ENCODE measurements around the gene OR2A12. TPM values are rescaled to one million over a fixed set of nuclear protein-coding genes. Genes with fewer than 3 reads are reported as not detected.

The OR2A12 gene
- total and polyA plus RNA-seq, 2 donors (not counting 3 experiments of a cell fraction or from before 2014, with no cell fraction given): not detected

- H3K4me1 ChIP-seq (ENCODE audit: control insufficient read depth, extremely low read depth, insufficient read depth, low read length): peaks cover 7% of the 10 kb centered on the region
- H3K27ac ChIP-seq (ENCODE audit: insufficient read depth, low read depth, low read length): no peak overlapping the region
- FAIRE-seq (no peak), DNase-seq (ENCODE audit: low read depth, low spot score) (no peak)
- dilution Hi-C loops (cut with MboI; ENCODE audit: extremely low pct_ligation_motif_present, low sequenced_read_pairs): no loop called here
- H3K4me2 ChIP-seq (ENCODE audit: insufficient read depth, low read length): no peak overlapping the region
- H3K79me2 ChIP-seq (ENCODE audit: control insufficient read depth, insufficient read depth, low read length): no peaks in the 10 kb centered on the region
- CTCF ChIA-PET: interaction anchor here (0.9 to 2.3 kb wide), 3 partner anchors 17 to 300 kb away, joined by 3 to 5 read pairs (median 4); no protein-coding TSS in a partner anchor
- no peak overlapping the region for H3K9ac ChIP-seq (replicated peaks; ENCODE audit: extremely low read depth, insufficient read depth, low read length)
- POLR2A ChIA-PET: no interaction called here
- intact Hi-C loops (cut with micrococcal nuclease): no loop called here
- TF ChIP-seq MYC (IDR thresholded peaks at IDR 0.05; ENCODE audit: low read depth, low read length) (no peak), CTCF (IDR thresholded peaks at IDR 0.05; ENCODE audit: extremely low read depth in 1 of 2, insufficient read depth in 1 of 2, low read depth in 1 of 2, low read length in 2 of 2) (no peak), MAX (IDR thresholded peaks at IDR 0.05; ENCODE audit: insufficient read depth, insufficient read length) (no peak), POLR2AphosphoS5 (IDR thresholded peaks at IDR 0.05; ENCODE audit: insufficient read depth, low read depth, low read length) (no peak), EZH2 (IDR thresholded peaks at IDR 0.05; ENCODE audit: borderline replicate concordance, low read depth, low read length, severe bottlenecking) (no peak), GATA2 (IDR thresholded peaks at IDR 0.05; ENCODE audit: insufficient read depth, insufficient read length, low read depth, low read length) (no peak), POLR2A (IDR thresholded peaks at IDR 0.05; ENCODE audit: low read depth, low read length) (no peak), JUN (IDR thresholded peaks at IDR 0.05; ENCODE audit: borderline replicate concordance, insufficient read depth, insufficient read length, low read depth) (no peak), FOS (IDR thresholded peaks at IDR 0.05; ENCODE audit: borderline replicate concordance, insufficient read depth, low read length) (no peak)
- no TSS peak for BruUV-seq (replicated peaks)
- no peaks in the 10 kb centered on the region for H3K9me3 ChIP-seq (replicated peaks; ENCODE audit: control insufficient read depth, insufficient read depth, low read length)
- H3K27me3 ChIP-seq (ENCODE audit: control insufficient read depth in 2 of 2, insufficient read depth in 2 of 2, low read length in 2 of 2): peaks cover 0 to 2% of the 10 kb centered on the region in 2 experiments
- H3K4me3 ChIP-seq (replicated peaks in 1 of 3; ENCODE audit: insufficient read depth in 1 of 3, low read depth in 1 of 3, low read length in 3 of 3): no peak overlapping the region
- no peaks in the 10 kb centered on the region for H3K9me1 ChIP-seq (replicated peaks; ENCODE audit: control insufficient read depth, extremely low read depth, insufficient read depth, low read length)
- H2AFZ ChIP-seq (ENCODE audit: low read depth, low read length): no peak overlapping the region
- no peaks in the 10 kb centered on the region for H3K36me3 ChIP-seq (ENCODE audit: control insufficient read depth in 2 of 2, extremely low read depth in 1 of 2, insufficient read depth in 2 of 2, low read length in 2 of 2)
- H4K20me1 ChIP-seq (replicated peaks; ENCODE audit: control insufficient read depth, extremely low read depth, insufficient read depth, low read length): no peaks in the 10 kb centered on the region
These were observed 48.6 kb upstream of the OR2A12 start for GRCh38 chr7:144037414-144038035.

Data from endothelial cell of umbilical vein (primary cell).